Midbrain (tissue), 1 donor: ENCODE data around the gene EHMT1.
"Not testable (repeated sequence)": the region's sequence is repeated elsewhere in the genome, so short reads cannot be mapped to it uniquely, and the experiment has no call there.

Experiments used
- DNase-seq: peaks from one replicate; lab custom pipeline; 2025; lab: John Stamatoyannopoulos, UW

The EHMT1 gene

DNA sequence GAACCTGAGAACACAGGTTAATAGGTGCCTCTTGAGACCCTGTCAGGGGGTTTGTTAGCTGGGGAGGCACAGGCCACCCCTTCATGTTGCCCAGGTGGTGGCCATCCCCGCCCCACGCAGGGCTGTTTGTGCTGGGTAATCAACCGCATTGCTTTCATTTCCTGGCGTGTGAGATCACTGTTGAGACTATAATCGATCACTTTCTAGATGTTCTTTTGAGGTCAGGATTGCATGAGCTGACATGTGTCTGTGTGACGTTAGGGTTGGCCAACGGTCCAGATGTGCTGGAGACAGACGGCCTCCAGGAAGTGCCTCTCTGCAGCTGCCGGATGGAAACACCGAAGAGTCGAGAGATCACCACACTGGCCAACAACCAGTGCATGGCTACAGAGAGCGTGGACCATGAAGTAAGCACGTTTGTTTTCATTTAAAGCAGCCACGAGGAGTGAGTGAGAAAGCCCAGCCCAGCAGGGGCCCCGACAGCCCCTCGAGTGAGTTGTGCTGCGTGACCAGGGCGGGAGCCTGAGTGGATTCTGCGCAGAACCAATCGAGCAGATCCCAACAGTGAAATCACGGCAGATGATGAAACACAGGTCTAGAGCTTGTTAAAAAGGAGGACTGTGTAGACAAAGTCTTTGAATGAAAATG lies 143.7 kb downstream of the EHMT1 start:
- DNase-seq: no peak

DNA sequence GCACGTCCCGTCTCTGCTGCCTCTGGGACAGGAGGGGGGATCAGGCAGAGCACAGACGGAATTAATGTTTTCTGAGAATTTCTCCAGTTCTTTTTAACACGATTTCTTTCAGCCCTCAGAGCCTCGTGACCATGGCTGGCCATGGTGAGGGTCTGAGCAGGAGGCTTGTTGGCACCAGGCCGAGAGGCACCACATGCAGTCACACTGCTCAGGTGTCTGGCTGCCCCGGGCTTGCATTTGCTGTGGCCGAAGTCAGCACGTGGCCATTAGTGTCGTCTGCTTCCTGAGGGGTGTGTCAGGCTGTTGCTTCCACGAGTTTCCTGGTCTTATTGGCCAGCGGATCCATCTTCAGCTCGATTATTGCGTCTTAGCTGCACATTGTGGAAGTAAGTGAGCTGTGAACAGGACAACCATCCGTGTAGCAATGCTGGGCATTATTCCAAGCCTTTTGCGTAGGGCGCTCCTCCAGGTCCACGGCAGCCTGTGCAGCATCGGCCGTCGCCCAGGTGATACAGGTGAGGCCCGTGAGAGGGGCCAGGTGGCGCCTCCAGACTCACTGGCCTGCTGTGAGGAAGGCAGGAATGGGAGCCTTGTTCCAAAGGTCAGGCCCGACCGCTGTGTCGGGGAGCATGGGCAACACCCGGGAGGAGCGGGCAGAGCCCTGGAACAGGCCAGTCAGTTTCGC lies 144.6 kb downstream of the EHMT1 start:
- DNase-seq: no peak

DNA sequence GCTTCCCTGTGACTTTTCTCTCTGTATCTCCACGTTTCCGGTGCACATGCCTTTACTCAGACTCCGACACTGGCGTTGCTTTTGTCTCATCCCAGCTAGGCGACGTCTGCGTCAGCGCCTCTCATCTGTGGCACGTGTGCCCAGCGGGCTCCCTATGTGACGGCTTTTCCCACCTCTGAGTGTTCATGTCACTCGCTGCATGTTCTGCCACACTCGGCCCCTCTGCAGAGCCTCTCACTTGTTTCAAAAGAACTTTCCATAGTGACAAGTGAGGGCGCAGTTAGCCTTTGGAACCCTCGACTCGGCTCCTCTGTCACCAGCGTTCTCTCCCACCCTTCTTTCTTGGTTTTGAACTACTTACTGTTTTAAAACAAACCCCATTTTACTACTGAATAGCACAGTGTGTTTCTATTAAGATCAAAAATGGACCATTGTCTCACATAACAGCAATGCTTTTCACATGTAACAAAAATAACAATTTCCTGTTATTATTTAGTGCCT lies 145.4 kb downstream of the EHMT1 start:
- peak; percentile 78 for DNase-seq

DNA sequence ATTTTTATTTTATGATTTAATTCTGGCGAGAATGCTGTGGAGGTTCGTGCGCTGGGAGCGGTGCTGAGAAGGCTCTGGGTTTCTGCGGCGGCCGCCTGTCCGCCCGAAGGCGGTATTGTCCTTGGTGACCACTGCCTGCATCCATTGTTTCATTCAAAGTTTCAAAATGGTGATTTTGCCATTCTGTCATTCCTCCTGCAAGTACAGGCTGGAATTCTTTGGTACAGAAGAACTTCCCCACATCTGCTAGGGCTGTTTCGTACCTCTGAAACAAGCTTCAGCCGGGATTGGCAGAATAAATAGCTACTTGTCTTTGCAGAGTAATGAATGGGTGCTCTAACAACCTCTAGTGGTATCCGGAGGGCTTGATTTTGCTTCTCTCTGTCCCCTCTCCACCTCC lies 146.2 kb downstream of the EHMT1 start:
- DNase-seq: peak; percentile 48

DNA sequence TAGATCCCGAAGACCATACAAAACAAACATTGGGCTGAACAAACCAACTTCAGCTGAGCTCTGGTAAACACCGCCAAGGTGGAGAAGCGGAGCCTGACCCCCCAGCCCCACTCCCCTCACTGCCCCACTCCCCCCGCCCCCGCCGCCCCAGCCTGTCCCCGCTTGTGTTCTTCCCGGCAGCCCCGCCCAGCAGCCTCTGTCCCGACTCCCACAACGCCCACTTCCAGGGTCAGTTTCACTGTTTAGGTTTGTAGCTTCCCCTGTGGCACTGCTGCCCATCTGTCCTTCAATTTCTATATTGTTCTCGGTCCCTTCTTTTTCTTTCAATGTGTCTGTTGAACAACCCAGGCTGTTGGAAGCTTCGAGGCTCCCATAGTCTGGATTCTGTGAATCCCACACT lies 146.7 kb downstream of the EHMT1 start:
- DNase-seq: no peak

DNA sequence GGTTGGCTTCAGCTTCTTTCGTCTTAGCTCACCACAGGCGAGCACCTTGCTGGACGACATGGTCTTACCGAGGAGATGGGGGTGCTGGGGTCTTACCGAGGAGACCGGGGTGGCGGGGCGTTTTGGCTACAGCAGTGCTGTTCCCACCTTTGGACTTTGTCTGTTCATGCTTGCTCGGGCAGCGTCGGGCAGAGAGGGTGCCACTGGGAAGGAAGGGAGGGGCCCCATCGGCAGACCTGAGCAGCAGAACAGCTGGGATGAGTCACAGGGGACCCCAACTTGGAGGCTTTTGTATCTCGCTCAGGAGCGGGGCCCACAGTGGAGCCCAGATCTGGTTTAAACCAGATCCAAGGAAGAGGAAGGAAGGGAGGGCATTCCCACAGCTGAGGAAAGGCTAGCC lies 152.8 kb downstream of the EHMT1 start:
- no peak for DNase-seq

DNA sequence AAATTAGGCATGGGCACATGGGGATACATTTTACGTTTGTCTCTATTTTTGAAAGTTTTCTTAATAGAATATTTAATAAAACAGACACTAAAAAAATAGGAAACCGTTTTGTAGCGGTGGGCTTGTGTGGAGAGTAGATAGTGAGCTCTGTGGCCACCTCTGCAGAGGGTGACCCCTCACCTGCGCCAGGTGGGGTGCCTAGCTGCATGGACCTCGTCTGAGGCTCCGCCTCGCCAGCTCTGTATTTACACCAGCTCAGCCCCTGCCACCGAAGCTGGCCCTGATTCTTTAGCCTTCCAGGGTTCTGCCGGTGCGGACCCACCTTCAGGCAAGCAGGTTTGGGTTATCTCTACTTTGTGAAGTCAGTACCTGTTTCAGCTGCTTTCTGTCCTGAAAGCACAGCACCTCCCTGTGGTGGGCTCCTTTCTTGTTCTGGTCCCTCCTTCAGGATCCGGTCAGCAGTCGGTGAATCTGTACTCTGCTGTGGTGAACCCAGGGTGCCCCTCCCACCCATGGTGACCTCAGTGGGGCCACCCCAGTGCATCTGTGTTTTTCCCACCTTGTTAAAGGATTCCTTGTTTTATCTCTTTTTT lies 153.6 kb downstream of the EHMT1 start:
- no peak for DNase-seq

DNA sequence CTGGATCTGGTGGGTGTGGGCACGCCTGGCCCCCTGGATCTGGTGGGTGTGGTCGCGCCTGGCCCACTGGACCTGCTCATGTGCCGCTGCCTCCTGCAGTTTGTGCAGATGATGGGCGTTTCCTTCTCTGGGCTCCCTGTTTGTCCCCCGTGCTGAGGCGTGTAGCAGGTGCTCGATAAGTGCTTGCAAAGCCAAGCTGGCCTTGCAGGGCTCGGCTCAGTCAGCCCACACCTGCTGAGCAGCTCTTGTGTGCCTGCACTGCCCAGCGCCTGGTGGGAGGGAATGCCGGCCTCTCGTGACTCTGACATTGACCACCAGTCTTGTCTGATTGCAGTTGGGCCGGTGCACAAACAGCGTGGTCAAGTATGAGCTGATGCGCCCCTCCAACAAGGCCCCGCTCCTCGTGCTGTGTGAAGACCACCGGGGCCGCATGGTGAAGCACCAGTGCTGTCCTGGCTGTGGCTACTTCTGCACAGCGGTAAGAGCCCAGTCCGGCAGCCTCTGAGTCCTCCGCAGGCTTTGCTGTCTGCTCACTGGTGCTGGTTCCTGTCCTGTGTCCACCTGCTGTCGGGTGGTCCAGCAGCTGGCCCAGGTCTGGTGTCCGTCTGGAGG lies 156.1 kb downstream of the EHMT1 start:
- DNase-seq: no peak

DNA sequence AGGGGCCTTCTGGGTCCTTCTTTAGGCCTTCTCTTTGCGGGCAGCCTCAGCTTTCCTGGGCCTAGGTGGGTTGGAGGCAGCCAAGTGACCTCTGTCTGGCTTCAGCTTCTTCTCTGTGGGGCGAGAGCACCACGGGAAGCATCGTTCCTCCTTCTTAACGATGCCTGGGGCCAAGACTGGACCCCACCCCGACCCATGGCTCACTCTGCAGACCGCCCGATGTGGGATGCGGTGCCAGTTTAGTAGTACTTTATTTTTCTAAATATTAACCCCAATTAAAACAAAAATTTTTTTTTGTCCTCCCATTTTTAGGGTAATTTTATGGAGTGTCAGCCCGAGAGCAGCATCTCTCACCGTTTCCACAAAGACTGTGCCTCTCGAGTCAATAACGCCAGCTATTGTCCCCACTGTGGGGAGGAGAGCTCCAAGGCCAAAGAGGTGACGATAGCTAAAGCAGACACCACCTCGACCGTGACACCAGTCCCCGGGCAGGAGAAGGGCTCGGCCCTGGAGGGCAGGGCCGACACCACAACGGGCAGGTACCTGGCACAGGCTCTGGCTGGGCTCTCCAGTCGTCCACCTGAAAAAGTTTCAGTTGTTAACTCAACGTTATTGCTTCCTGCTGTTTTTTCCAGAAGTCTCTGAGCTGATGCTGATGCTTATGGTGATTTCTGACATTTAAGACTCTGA lies 157.6 kb downstream of the EHMT1 start:
- DNase-seq: no peak

DNA sequence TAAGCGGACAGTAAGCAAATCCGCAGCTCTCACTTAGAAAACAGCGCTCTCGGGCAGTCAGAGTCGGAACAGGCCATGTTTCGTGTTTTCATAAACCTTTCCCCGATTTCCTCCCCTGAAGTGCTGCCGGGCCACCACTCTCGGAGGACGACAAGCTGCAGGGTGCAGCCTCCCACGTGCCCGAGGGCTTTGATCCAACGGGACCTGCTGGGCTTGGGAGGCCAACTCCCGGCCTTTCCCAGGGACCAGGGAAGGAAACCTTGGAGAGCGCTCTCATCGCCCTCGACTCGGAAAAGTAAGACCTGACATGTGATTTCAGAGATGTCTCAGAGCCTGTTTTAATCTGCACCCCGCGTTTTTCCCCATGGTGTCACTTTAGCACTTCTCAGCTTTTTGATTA lies 159.0 kb downstream of the EHMT1 start:
- no peak for DNase-seq

DNA sequence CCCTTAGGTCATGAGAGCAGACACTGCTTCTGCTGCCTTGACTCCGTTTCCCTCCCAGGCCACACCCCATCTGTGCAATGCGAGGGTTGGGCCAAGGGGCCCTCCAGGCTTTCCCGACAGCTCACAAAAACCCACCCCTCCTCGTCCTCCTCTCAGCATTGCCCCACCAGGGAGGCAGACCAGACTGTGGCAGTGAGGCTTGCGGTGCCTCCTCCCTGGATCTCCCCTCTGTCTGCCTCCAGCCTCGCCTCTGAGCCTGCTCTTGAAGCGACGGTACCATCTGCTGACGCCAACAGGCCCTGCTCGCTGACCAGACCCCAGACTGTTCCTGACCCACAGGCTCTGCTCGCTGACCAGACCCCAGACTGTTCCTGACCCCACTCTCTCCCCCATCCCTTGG lies 159.5 kb downstream of the EHMT1 start:
- DNase-seq: no peak

DNA sequence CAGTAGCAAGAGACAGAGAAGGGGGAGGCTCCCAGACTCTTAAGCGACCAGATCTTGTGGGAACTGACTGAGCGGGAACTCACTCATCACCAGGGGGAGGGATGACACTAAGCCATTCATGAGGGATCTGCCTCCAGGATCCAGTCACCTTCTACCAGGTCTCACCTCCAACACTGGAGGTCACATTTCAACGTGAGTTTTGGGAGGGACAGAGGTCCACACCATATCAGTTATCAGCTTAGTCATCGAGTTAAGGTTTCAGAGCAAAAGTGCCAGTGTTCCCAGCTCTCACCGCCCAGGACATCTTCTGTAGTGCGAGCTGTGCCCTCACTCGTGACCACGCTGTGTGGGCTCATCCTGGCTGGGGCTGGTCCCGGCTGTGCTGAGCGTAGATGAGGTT lies 160.1 kb downstream of the EHMT1 start:
- DNase-seq: no peak

DNA sequence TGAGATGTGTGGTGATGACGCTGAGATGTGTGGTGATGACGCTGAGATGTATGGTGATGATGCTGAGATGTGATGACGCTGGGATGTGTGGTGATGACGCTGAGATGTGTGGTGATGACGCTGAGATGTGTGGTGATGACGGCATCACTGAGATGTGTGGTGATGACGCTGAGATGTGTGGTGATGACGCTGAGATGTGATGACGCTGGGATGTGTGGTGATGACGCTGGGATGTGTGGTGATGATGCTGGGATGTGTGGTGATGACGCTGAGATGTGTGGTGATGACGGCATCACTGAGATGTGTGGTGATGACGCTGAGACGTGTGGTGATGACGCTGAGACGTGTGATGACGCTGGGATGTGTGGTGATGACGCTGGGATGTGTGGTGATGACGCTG lies 161.2 kb downstream of the EHMT1 start:
- not testable (repeated sequence) for DNase-seq

DNA sequence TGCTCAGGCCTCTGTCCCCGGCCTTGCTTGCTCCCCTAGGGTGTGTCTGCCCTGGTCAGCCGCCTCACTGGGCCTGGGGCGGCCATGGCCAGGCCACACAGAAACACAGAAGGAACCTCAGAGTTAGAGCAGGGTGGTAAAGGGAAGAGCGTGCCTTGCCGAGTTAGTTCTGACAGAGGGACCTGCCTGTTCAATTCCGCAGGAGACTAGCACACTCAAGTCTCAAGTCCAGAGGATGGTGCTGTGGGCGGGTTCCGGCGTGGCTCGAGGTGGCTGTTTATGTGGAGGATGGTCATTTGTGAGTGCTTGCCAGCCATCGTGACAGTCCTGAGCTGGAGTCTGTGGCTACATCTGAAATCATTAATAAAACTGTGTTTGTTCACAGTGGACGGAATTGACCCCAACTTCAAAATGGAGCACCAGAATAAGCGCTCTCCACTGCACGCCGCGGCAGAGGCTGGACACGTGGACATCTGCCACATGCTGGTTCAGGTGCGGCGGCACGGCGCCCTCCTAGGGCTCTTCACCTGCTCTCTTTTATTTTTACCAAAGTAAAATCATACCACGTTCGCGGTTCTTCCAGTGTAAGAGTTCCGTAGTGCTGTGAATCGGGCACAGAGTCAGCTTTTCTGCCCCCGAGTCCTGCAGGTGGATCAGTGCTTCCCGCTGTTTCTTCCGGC lies 163.2 kb downstream of the EHMT1 start:
- DNase-seq: no peak

DNA sequence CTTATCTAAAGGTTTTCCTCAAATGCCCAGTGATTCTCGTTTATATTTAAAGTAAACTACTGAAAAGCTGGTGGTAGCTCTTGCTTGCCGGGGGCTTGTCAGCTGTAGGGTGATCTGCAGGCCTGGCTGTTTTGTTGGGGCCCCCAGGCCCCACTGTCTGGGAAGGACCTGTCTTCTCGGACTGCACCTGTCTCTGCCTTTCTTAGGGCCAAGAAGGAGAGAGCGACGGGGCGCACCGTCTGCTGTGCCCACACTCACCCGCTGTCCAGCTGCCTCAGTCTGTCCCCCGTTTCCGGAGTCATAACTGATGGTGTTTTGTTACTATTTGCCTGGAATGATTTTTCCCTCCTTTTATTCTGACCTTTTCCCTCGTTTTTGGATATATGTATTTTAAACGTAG lies 164.7 kb downstream of the EHMT1 start:
- no peak for DNase-seq

DNA sequence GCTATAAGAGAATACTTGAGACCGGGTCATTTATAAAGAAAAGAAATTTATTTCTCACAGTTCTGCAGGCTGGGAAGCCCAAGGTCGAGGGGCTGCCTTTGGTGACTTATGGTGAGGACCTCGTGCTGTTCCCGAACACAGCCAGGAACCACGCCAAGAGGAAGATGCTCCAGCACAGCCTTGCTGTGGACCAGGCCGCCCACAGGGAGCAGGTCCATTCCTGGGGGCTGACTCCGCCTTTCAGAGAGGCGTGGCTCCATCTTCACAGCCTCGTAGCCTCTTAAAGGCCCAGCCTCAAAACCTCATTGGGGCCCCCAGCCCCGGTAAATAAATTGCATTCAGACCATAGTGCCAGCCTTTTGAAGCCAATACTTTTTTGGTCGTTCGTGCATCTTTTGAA lies 165.2 kb downstream of the EHMT1 start:
- DNase-seq: no peak

DNA sequence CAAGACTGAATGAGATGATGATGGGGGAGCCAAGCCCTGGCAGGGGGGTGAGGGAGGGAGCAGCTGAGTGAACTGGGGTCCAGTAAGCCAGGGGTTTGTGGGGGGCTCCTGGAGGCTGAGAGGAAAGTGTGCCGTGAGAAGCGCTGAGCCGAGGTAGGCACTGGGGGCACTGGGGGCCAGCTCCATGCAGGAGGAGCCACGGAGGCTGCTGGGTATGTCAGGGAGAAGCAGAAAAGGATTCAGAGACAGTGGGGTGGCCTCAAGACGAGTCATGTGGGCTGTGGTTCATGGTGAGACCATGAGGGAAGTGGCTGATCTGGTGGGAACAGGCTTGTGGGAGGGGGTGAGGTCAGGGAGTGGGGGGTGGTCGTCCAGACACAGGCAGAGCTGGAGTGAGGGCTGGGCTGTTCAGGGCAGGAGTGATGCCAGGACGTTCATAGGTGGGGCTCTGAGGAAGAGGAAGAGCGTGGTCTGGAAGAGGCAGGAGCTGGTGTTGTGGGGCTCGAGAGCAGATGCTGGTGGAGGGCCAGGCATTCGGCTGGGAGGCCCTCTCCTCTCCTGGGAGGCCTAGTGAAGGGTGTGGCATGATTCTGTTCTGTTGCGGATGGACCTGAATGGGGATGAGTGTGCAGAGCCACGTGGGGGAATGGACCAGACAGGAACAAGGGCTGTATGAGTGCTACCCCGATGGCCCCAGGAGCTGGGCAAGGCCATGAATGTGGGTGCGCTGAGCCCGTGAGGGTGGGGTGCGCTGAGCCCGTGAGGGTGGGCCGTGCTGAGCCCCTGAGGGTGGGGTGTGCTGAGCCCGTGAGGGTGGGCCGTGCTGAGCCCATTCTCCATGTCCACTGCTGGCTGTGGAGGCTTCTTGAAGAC lies 166.1 kb downstream of the EHMT1 start:
- DNase-seq: no peak

DNA sequence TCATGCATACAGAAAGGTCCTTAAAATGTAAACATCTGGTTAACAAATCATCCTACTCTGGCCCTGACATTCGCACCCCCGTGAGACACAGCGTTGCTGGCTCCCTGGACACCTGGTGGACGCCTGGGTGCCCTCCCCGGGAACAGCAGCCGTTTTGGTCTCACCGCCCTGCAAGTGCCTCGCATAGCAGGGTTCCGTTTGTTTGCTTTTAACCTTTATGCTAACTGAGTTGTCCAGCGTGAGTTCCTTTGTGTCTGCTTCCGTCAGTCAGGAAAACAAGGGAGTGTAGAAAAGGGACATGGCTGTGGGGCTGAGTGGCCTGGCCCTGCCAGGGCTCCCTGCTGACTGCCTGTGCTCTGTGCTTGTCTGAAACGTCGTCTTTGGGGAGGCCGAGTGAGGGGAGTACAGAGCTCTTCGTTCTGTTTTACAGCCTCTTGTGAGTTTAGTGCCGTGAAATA lies 166.9 kb downstream of the EHMT1 start:
- DNase-seq: no peak

DNA sequence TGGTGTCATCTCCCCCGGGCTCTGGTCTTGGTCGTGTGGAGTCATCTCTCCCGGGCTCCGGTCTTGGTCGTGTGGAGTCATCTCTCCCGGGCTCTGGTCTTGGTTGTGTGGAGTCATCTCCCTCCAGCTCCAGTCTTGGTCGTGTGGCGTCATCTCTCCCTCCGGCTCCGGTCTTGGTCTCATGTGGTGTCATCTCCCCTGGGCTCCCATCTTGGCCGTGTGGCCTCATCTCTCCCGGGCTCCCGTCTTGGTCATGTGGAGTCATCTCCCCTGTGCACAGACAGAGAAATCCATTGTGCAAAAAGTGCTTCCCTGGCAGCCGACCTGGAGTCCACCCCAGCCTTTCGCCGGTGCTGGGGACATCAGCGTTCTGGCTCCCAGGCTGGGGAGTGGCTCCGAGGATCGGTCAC lies 167.7 kb downstream of the EHMT1 start:
- no peak for DNase-seq

DNA sequence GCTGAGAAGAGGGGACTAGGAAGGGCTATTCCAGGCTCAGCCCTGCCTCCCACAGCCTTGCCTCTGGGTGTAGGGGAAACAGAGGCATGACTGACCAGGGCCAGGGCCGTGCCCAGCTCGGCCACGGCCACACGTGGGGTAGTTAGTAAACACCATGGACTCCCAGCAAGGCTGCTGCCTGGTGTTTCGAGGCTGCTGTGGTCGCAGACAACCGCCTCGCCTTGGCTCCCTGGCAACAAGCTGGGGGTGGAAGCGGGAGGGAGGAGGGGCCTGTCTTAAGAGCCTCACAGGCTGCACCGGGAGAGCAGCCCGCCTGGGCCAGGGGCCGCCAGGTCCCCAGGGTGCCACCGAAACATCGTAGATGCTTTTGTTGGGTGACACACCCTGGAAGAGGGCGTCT lies 168.6 kb downstream of the EHMT1 start:
- no peak for DNase-seq
